Amygdala (tissue), 56 donors: ENCODE data around the gene E2F8.

Experiments
- DNase-seq, 56 donors: peaks; one replicate each; lab custom pipeline; 2025; lab: John Stamatoyannopoulos, UW

The E2F8 gene

GRCh38 chr11:19253817-19254216, 13.1 kb upstream of the E2F8 start:
- DNase-seq: no peak

GRCh38 chr11:19253153-19253745, 12.5 kb upstream of the E2F8 start:
- no peak for DNase-seq

GRCh38 chr11:19252394-19253152, 11.8 kb upstream of the E2F8 start:
- DNase-seq: no peak

DNA sequence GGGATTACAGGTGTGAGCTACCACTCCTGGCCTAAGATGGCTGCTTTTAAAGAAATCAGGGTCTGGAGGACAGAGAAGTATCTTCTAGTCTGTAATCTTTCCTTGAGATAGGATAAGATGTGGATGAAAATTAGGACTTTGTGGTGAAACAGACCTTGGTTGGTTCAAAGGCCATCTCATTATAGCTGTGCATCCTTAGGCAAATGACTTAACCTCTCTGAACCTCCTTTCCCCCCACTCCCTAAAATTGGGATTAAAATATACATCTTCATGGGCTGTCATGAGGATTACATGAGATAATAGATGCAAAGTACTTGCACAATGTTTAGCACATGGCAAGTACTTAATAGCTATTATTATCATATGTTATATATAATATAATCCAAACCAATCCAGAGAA, 10.8 kb upstream of the E2F8 start:
- DNase-seq: no peak

DNA sequence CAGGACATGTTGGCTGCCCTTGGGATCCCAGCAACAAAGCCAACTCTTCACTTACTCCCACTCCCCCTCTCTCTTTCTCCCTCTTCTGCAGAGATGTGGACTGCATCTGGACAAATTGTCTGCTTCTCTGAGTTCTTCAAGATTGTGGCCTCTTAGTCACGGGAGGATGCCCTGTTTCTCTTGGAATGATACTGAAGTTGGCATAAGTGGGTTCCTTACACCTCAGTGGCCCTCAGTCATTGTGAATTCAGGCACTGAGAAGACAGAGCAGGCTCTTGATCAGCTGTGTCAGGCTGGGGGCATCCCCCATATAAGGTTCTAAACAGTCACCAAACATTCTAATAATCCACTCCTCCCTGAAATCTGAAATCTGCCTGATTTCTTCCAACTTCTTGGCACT, 6.1 kb upstream of the E2F8 start:
- DNase-seq: no peak

DNA sequence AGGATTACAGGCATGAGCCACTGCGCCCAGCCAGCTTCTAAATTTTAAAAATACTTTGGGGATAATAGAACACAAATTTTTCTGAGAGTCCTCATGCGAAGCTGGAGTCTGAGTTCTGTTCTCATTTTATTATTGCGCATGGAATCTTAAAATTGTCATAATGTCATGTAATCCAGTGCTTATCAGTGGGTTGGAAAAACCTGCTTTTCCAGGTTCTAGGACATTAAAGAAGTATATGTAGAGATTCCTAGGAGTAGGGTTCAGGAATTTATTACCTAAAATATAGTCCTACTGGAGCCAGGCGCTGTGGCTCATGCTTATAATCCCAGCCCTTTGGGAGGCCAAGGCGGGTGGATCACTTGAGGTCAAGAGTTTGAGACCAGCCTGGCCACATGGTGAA, 4.6 kb upstream of the E2F8 start:
- DNase-seq: no peak

- DNase-seq: no peak
Measured at GRCh38 chr11:19244621-19245020, 3.9 kb upstream of the E2F8 start.

- DNase-seq: no peak
Measured at GRCh38 chr11:19244084-19244483, 3.3 kb upstream of the E2F8 start.

GRCh38 chr11:19243613-19244012, 2.9 kb upstream of the E2F8 start:
- DNase-seq: no peak

DNA sequence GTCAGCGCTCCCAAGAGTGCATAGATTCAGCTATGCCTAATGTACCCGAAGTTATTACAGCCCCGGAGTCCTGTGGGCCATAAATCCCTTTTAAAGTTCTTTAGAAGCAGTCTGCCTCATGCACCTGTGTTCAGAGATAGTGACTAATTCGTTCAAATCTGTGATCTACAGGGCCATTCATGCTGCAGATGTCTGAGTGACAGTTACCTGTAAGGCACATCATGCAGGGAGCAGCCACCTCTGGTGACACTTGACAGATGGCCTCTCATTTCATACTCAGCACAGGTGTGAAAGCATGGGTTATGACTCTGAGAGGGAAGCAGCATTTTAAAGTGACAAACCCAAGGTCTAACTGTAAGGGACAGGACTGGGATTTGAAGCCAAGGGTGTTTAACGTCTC, 2.4 kb upstream of the E2F8 start:
- no peak for DNase-seq

- no peak for DNase-seq
Measured at GRCh38 chr11:19242179-19242932, 1.6 kb upstream of the E2F8 start.

- no peak for DNase-seq
Measured at GRCh38 chr11:19241260-19242178, 774 bp upstream of the E2F8 start.

- no peak for DNase-seq
Measured at GRCh38 chr11:19239039-19239438, 1.7 kb downstream of the E2F8 start.

DNA sequence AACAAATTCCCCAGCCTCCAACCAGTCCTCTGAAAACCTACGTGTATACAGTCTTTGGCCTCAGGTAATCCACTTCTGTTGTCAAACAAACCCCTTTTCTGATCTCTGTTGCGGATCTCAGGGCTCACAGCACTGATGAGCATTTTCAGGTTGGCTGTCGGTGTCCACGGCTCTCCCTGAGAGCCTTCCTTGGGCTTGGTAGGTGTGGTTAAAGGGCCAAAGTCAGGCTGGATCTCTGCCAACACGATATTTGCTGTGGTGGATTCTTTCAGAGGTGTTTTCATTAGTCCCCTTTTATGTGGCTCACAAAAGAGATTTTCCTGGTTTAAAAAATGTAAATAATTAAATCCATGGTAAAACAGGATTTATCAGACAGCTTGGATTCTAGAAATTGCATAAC, 2.9 kb downstream of the E2F8 start:
- DNase-seq: no peak

DNA sequence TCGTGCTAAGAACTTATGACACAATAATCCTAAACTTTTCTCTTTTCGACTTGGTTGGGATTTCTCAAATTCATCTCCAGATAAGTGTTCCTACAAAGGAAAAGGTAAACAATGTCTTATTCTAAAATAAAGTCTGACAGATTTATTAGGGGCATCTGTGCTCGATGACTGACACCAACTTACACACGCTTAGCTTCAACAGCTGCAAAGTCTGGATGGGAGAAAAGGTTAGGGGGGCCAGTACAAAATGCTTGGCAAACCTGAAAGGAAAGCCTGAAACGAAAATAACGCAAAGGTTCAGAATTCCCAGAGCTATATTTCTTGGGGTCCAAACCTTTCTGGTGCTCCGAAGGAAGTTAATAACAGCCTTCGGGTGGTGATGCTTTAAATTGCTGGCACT, 3.4 kb downstream of the E2F8 start:
- no peak for DNase-seq

- no peak for DNase-seq
Measured at GRCh38 chr11:19234231-19234817, 6.4 kb downstream of the E2F8 start.

DNA sequence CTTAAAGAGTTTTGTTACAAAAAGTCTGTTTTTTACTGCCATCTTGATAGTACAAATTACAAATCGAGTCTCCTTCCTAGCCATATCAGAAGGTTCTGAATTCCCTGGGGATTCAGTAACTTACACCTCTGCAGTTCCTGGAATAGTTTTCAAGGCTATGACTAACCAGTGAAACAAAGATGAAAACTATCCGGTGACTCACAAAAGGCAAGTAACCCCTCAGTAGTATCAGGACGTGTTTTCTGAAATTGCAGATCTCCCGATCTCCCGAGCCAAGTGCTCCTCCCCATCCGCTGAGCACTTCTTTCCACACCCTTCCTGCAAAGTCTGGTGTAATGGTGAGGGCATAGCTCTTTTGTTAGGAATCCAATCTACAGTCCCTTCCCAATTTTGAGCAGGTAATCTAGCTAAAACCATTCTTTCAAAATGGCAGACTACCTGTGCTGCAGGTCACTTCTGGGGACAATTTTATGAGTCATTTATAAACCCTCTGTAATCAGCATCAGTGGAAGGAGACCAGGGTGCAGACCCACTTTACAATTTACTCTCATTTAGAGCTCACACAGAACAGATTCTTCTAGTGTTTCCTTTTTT, 7.7 kb downstream of the E2F8 start:
- no peak for DNase-seq

- no peak for DNase-seq
Measured at GRCh38 chr11:19229671-19230070, 11.1 kb downstream of the E2F8 start.

DNA sequence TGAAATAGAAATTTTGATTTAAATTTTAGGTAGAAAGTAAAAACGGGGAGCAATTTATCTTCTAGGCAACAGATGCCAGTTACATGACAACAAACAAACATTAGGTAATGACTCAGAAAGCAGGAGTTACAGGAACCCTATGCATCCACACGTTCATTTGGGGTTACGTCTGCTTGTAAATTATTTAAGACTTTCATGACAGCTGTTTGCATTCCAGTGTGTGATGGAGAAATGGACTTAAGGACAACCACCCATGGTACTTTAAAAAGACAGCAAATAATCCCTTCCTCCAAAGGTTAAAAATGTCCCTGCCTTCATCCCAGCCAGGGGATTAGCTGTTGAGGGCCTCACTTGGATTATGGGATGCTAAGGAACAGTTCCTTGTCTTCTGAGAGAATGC, 11.8 kb downstream of the E2F8 start:
- DNase-seq: no peak
